ENCODE results near the gene HOXD8. TPM values are rescaled to one million over a fixed set of nuclear protein-coding genes. Genes with fewer than 3 reads are reported as not detected.

Gene HOXD8
- total RNA-seq, 4 donors from 2014 or later = 7.8 to 23.5 (median 13.4) TPM

GRCh38 chr2:176169181-176169580 is 39.7 kb downstream of the HOXD8 start:
- intact Hi-C loops (cut with DNase I; ENCODE audit: low total_unique reads) (no loop called here), in situ Hi-C loops (cut with MboI; ENCODE audit: low pct_ligation_motif_present in 1 of 4, low pct_unique_long_range_greater_than_20kb in 1 of 4, low sequenced_read_pairs in 3 of 4) (no loop called here)
- Histone ChIP-seq H3K4me1 (peaks cover 0 to 20% (median 8%) of the 10 kb centered on the region in 4 donors), H3K9me3 (no peaks in the 10 kb centered on the region), H3K27ac (no peak overlapping the region), H3K4me3 (no peak overlapping the region), H3K36me3 (no peaks in the 10 kb centered on the region), H3K27me3 (peaks cover 61% of the 10 kb centered on the region)
- 100% methylated on average over 4 of the region's 5 CpGs; no CpG with 5 or more reads in 1 of the 2 donors for WGBS, 2 donors (ENCODE audit: low coverage in 1 of 2)
- no peak for DNase-seq
- TF ChIP-seq CTCF (IDR thresholded peaks at IDR 0.05) = no peak
- no peak for TF ChIP-seq POLR2AphosphoS5 (IDR thresholded peaks at IDR 0.05)
- no peak for TF ChIP-seq POLR2A (IDR thresholded peaks at IDR 0.05)
- no peak for TF ChIP-seq EP300 (IDR thresholded peaks at IDR 0.05; ENCODE audit: low read depth)

GRCh38 chr2:176169711-176170110 is 40.2 kb downstream of the HOXD8 start:
- peaks cover 0 to 25% (median 13%) of the 10 kb centered on the region in 4 donors for H3K4me1 ChIP-seq
- in situ Hi-C loops (cut with MboI; ENCODE audit: low pct_ligation_motif_present in 1 of 4, low pct_unique_long_range_greater_than_20kb in 1 of 4, low sequenced_read_pairs in 3 of 4) = no loop called here
- H3K27ac ChIP-seq = no peak overlapping the region
- WGBS, 2 donors (ENCODE audit: low coverage in 1 of 2) = 50 to 57% methylated on average over 1 to 2 of the region's 2 CpGs
- H3K36me3 ChIP-seq = no peaks in the 10 kb centered on the region
- no peak for DNase-seq
- H3K27me3 ChIP-seq = peaks cover 61% of the 10 kb centered on the region
- no peaks in the 10 kb centered on the region for H3K9me3 ChIP-seq
- TF ChIP-seq CTCF (IDR thresholded peaks at IDR 0.05) = no peak
- no peak for TF ChIP-seq EP300 (IDR thresholded peaks at IDR 0.05; ENCODE audit: low read depth)
- no peak for TF ChIP-seq POLR2AphosphoS5 (IDR thresholded peaks at IDR 0.05)
- TF ChIP-seq POLR2A (IDR thresholded peaks at IDR 0.05) = no peak
- intact Hi-C loops (cut with DNase I; ENCODE audit: low total_unique reads) = no loop called here
- no peak overlapping the region for H3K4me3 ChIP-seq

- Histone ChIP-seq H3K4me1 (peaks cover 0 to 27% (median 16%) of the 10 kb centered on the region in 4 donors), H3K9me3 (no peaks in the 10 kb centered on the region), H3K4me3 (no peak overlapping the region), H3K27me3 (peaks cover 60% of the 10 kb centered on the region), H3K27ac (no peak overlapping the region), H3K36me3 (no peaks in the 10 kb centered on the region)
- 65% methylated on average over 1 of the region's 1 CpG; no CpG with 5 or more reads in 1 of the 2 donors for WGBS, 2 donors (ENCODE audit: low coverage in 1 of 2)
- TF ChIP-seq POLR2AphosphoS5 (IDR thresholded peaks at IDR 0.05) (no peak), POLR2A (IDR thresholded peaks at IDR 0.05) (no peak)
- in situ Hi-C loops (cut with MboI; ENCODE audit: low pct_ligation_motif_present in 1 of 4, low pct_unique_long_range_greater_than_20kb in 1 of 4, low sequenced_read_pairs in 3 of 4) = no loop called here
- no peak for DNase-seq
- intact Hi-C loops (cut with DNase I; ENCODE audit: low total_unique reads) = no loop called here
Observed at GRCh38 chr2:176170602-176171305, 41.2 kb downstream of the HOXD8 start.

- 63% methylated on average over 47 of the region's 51 CpGs; no CpG with 5 or more reads in 1 of the 2 donors for WGBS, 2 donors (ENCODE audit: low coverage in 1 of 2)
- peaks cover 0 to 27% (median 16%) of the 10 kb centered on the region in 4 donors for H3K4me1 ChIP-seq
- DNase-seq = no peak
- peaks cover 61% of the 10 kb centered on the region for H3K27me3 ChIP-seq
- intact Hi-C loops (cut with DNase I; ENCODE audit: low total_unique reads) = no loop called here
- no peak overlapping the region for H3K27ac ChIP-seq
- in situ Hi-C loops (cut with MboI; ENCODE audit: low pct_ligation_motif_present in 1 of 4, low pct_unique_long_range_greater_than_20kb in 1 of 4, low sequenced_read_pairs in 3 of 4) = no loop called here
- no peak overlapping the region for H3K4me3 ChIP-seq
- TF ChIP-seq POLR2AphosphoS5 (IDR thresholded peaks at IDR 0.05) (no peak), EP300 (IDR thresholded peaks at IDR 0.05; ENCODE audit: low read depth) (no peak), CTCF (IDR thresholded peaks at IDR 0.05) (no peak), POLR2A (IDR thresholded peaks at IDR 0.05) (no peak)
- H3K9me3 ChIP-seq = no peaks in the 10 kb centered on the region
- H3K36me3 ChIP-seq = no peaks in the 10 kb centered on the region
Observed at GRCh38 chr2:176171351-176172006, 42.0 kb downstream of the HOXD8 start.
